Glomerular visceral epithelial cell (primary cell): ENCODE measurements around the gene PSEN1.
"Not testable (repeated sequence)": the region's sequence is repeated elsewhere in the genome, so short reads cannot be mapped to it uniquely, and the experiment has no call there.

Experiments
- DNase-seq: peaks from one replicate; pipeline ENCODE4 v3.0.0-alpha.2; 2016; ENCODE audit errors: extremely low spot score

PSEN1 gene

GRCh38 chr14:73166399-73166798 lies 30.1 kb downstream of the PSEN1 start:
- no peak for DNase-seq

GRCh38 chr14:73167727-73168126 lies 31.4 kb downstream of the PSEN1 start:
- DNase-seq, result no peak

GRCh38 chr14:73168274-73168673 lies 32.0 kb downstream of the PSEN1 start:
- DNase-seq, result no peak

GRCh38 chr14:73168691-73169090 lies 32.4 kb downstream of the PSEN1 start:
- DNase-seq, result no peak

- not testable (repeated sequence) for DNase-seq
These were observed 33.5 kb downstream of the PSEN1 start for GRCh38 chr14:73169855-73170254.

GRCh38 chr14:73170686-73171085 lies 34.4 kb downstream of the PSEN1 start:
- DNase-seq, result no peak

GRCh38 chr14:73172500-73172899 lies 36.2 kb downstream of the PSEN1 start:
- DNase-seq, result no peak

- DNase-seq, result peak; percentile 53
These were observed 36.9 kb downstream of the PSEN1 start for GRCh38 chr14:73173092-73173735.

GRCh38 chr14:73176685-73177084 lies 40.4 kb downstream of the PSEN1 start:
- DNase-seq, result no peak

- peak; percentile 32 for DNase-seq
These were observed 44.1 kb downstream of the PSEN1 start for GRCh38 chr14:73180385-73180805.

GRCh38 chr14:73180969-73181368 lies 44.7 kb downstream of the PSEN1 start:
- DNase-seq, result not testable (repeated sequence)

- peak; percentile 45 for DNase-seq
These were observed 52.2 kb downstream of the PSEN1 start for GRCh38 chr14:73188501-73188911.

- no peak for DNase-seq
These were observed 53.3 kb downstream of the PSEN1 start for GRCh38 chr14:73189651-73190050.

- DNase-seq, result no peak
These were observed 55.1 kb downstream of the PSEN1 start for GRCh38 chr14:73191441-73191840.

- DNase-seq, result not testable (repeated sequence)
These were observed 58.0 kb downstream of the PSEN1 start for GRCh38 chr14:73194306-73194705.

- no peak for DNase-seq
These were observed 61.9 kb downstream of the PSEN1 start for GRCh38 chr14:73198253-73198652.

GRCh38 chr14:73203527-73203926 lies 67.2 kb downstream of the PSEN1 start:
- DNase-seq, result no peak

GRCh38 chr14:73207615-73208014 lies 71.3 kb downstream of the PSEN1 start:
- DNase-seq, result no peak

- DNase-seq, result no peak
These were observed 72.1 kb downstream of the PSEN1 start for GRCh38 chr14:73208390-73208789.

GRCh38 chr14:73208846-73209245 lies 72.5 kb downstream of the PSEN1 start:
- no peak for DNase-seq

- DNase-seq, result no peak
These were observed 73.6 kb downstream of the PSEN1 start for GRCh38 chr14:73209953-73210352.

GRCh38 chr14:73211251-73212040 lies 75.1 kb downstream of the PSEN1 start:
- DNase-seq, result no peak

GRCh38 chr14:73216030-73216429 lies 79.7 kb downstream of the PSEN1 start:
- DNase-seq, result no peak
